Psoas muscle (tissue), 8 donors: ENCODE measurements around the gene ZHX3. TPM values are rescaled to one million over a fixed set of nuclear protein-coding genes. Genes with fewer than 3 reads are reported as not detected.

Source experiments
- ATAC-seq, 4 donors: fragments of 200-7000 bp; cut with Tn5 transposase; one replicate each; pipeline ENCODE4 v1.9.1; 2020; ENCODE audit warnings: moderate library complexity in 3 of 4, mild to moderate bottlenecking in 2 of 4
- DNase-seq, 2 donors: peaks; one replicate each; pipeline ENCODE4 v3.0.0-alpha.2; 2020
- H3K27ac ChIP-seq: fragments of 200-600 bp; one replicate; pipeline ENCODE4 v1.8.0; 2022
- H3K27me3 ChIP-seq, 3 donors: fragments of 200-600 bp in 1 of 3; one replicate each; pipeline versions ENCODE4 v1.6.1 to v1.8.0; 2013 to 2022; ENCODE audit warnings: low read length in 2 of 3, mild to moderate bottlenecking in 2 of 3, moderate library complexity in 1 of 3; ENCODE audit not compliant: insufficient read depth in 3 of 3
- H3K36me3 ChIP-seq, 2 donors: fragments of 200-600 bp in 1 of 2; one replicate each; pipeline versions ENCODE4 v1.6.1 to v1.8.0; 2013 to 2022; ENCODE audit warnings: low read depth in 1 of 2, mild to moderate bottlenecking in 1 of 2, moderate library complexity in 1 of 2; ENCODE audit not compliant: insufficient read depth in 1 of 2
- H3K4me1 ChIP-seq: fragments of 200-600 bp; one replicate; pipeline ENCODE4 v1.8.0; 2022
- H3K4me3 ChIP-seq: fragments of 200-600 bp; one replicate; pipeline ENCODE4 v1.8.0; 2022; ENCODE audit warnings: mild to moderate bottlenecking
- H3K9me3 ChIP-seq: fragments of 200-600 bp; one replicate; pipeline ENCODE4 v1.8.0; 2022
- WGBS, 3 donors: extraction: QIAGEN DNeasy Blood & Tissue Kit; methylation state at CpG; one replicate each; pipeline versions ENCODE4 v1.1.6 to v1.1.7; 2013; 5-methylcytosine and 5-hydroxymethylcytosine counted together
- intact Hi-C, 2 donors: fragments of 100-400 bp; cut with DNase I; formaldehyde crosslinking; loops; one replicate each; pipeline versions ENCODE4 v1.11.0 to v1.14.2; 2022
- polyA plus RNA-seq, 3 donors: library from polyadenylated mRNA; stranded (reverse); fragments of 200-250 nt; gene quantifications; one replicate each; pipeline ENCODE4 v1.2.3, GENCODE V29; 2013
- total RNA-seq, 4 donors: library from RNA; stranded (reverse); fragmentation: NEBNext Ultra II Directional in 2 of 4; extraction: Animal tissue kit (Norgen Biotek cat#: 25700) in 2 of 4; gene quantifications; one replicate each; pipeline versions ENCODE4 v1.2.1 to v1.2.4, GENCODE V29; 2021 to 2023
- TF ChIP-seq, protein P1 (sequence below): fragments of 200-600 bp; IDR thresholded peaks from one replicate; pipeline ENCODE4 v1.8.0; 2022; ENCODE audit warnings: antibody characterized with exemption
- donor health status: healthy with polysubstance abuse.
- donor health status: DM: no; HTN: no; CAD: no; lungs with moderate emphysema.
- donor health status: Bipolar disorder and iron deficiency.
- donor health status: healthy.
- donor health status: DM: yes; HTN: yes; CAD: no.
- donor health status: DM: no; HTN: no; CAD: no.
- donor health status: DM: no; HTN: no; CAD: no.
- donor health status: DM: yes; HTN: yes; CAD: no.

ZHX3 gene
- total and polyA plus RNA-seq, 7 donors: 7.0 to 47.7 (median 39.6) TPM

DNA sequence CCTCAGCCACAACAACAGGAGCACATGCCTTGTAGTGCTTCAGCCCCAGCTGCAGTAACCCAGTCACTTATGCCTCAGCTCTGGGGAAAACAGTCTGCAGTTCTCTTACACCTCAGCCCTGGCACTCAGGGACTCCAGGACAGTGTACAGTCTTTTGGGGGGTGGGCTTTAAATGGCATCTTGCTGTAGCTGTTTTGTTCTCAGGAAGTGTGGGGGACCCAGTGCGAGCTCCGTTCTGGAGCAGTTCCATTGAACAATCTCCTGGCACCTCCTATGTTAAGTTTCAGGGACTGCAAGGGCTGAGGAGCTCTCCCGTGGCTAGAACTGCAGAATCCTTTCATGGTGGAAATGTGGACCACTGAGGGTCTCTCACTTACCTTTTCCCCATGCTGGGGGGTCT, 125.0 kb downstream of the ZHX3 start:
- peaks cover 7% of the 10 kb centered on the region for H3K4me1 ChIP-seq
- no peak overlapping the region for H3K4me3 ChIP-seq
- 93 to 96% (median 96%) methylated on average over 3 of the region's 3 CpGs for WGBS, 3 donors
- ATAC-seq: peak in 1 of 4 donors; percentile 25
- TF ChIP-seq, protein P1, sequence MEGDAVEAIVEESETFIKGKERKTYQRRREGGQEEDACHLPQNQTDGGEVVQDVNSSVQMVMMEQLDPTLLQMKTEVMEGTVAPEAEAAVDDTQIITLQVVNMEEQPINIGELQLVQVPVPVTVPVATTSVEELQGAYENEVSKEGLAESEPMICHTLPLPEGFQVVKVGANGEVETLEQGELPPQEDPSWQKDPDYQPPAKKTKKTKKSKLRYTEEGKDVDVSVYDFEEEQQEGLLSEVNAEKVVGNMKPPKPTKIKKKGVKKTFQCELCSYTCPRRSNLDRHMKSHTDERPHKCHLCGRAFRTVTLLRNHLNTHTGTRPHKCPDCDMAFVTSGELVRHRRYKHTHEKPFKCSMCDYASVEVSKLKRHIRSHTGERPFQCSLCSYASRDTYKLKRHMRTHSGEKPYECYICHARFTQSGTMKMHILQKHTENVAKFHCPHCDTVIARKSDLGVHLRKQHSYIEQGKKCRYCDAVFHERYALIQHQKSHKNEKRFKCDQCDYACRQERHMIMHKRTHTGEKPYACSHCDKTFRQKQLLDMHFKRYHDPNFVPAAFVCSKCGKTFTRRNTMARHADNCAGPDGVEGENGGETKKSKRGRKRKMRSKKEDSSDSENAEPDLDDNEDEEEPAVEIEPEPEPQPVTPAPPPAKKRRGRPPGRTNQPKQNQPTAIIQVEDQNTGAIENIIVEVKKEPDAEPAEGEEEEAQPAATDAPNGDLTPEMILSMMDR: no peak
- no peaks in the 10 kb centered on the region for H3K36me3 ChIP-seq
- no peaks in the 10 kb centered on the region for H3K27me3 ChIP-seq
- no peak overlapping the region for H3K27ac ChIP-seq
- intact Hi-C loops: no loop called here
- peaks cover 9% of the 10 kb centered on the region for H3K9me3 ChIP-seq
- no peak for DNase-seq

DNA sequence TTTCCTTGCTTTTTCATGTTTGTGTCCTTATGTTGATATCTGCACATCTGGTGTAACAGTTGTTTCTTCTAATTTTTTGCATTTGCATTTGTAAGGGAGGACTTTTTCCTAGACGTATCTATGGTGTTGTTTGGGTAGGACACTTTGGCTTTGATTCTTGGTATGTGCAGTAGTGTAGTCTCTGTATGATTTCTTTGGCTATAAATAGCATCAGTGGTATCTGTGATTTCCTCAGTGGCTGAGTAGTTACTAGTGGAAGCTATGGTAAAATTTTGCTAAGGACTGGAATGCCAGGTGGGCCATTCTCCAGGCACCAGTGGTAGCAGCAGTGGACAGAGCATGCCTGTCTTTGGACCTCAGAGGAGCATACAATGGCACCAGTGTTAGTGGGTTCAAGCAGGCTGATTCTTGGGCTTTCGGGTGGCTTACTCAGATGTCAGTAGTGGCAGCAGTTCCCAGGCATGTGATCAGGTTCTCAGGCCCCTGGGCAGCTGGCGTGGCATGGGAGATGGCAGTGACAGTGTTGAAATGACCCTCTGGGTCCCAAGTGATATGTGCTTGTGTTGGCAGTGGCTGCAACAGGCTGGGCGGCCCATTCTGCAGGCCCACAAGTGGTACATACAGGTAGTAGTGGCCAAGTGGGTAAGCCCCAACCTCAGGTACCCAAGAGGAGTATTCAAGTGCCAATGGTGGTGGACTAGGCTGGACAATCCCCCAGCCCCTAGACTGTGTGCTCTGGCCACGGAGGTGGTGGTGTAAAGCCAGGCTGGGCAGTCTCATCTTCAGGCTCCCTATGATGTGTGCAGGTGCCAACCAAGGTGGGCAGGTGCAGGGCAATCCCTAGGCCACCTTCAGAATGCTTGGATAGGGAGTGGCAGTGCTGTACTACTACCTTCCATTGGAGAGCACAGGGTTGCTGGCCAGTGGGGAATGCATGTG, 125.7 kb downstream of the ZHX3 start:
- H3K27ac ChIP-seq: peak overlapping the region; percentile 68
- H3K9me3 ChIP-seq: peaks cover 12% of the 10 kb centered on the region
- intact Hi-C loops: no loop called here
- TF ChIP-seq, protein P1: no peak
- H3K4me1 ChIP-seq: peaks cover 7% of the 10 kb centered on the region
- H3K27me3 ChIP-seq: no peaks in the 10 kb centered on the region
- DNase-seq (no peak), ATAC-seq (peak; percentile 74 to 88 (median 84))
- no peaks in the 10 kb centered on the region for H3K36me3 ChIP-seq
- WGBS, 3 donors: 48 to 77% (median 49%) methylated on average over 5 of the region's 5 CpGs
- H3K4me3 ChIP-seq: no peak overlapping the region

DNA sequence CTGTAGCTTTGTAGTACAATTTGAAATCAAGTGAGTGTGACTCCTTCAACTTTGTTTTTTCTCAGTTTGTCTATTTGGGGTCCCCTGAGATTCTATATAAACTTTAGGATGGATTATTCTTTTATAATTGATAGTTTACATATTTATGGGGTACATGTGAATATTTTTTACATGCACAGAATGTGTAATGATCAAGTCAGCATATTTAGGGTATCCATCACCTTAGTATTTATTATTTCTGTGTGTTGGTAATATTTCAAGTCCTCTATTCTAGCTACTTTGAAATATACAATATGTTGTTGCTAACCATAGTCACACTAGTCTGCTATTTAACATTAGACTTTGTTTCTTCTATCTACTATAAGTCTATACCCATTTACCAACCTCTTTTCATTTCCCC, 129.9 kb downstream of the ZHX3 start:
- H3K9me3 ChIP-seq: peaks cover 7% of the 10 kb centered on the region
- H3K4me3 ChIP-seq: no peak overlapping the region
- peaks cover 0 to 15% of the 10 kb centered on the region in 2 donors for H3K36me3 ChIP-seq
- intact Hi-C loops: no loop called here
- no peak overlapping the region for H3K27ac ChIP-seq
- TF ChIP-seq, protein P1: no peak
- ATAC-seq (no peak), DNase-seq (no peak)
- no peaks in the 10 kb centered on the region for H3K27me3 ChIP-seq
- peaks cover 21% of the 10 kb centered on the region for H3K4me1 ChIP-seq

DNA sequence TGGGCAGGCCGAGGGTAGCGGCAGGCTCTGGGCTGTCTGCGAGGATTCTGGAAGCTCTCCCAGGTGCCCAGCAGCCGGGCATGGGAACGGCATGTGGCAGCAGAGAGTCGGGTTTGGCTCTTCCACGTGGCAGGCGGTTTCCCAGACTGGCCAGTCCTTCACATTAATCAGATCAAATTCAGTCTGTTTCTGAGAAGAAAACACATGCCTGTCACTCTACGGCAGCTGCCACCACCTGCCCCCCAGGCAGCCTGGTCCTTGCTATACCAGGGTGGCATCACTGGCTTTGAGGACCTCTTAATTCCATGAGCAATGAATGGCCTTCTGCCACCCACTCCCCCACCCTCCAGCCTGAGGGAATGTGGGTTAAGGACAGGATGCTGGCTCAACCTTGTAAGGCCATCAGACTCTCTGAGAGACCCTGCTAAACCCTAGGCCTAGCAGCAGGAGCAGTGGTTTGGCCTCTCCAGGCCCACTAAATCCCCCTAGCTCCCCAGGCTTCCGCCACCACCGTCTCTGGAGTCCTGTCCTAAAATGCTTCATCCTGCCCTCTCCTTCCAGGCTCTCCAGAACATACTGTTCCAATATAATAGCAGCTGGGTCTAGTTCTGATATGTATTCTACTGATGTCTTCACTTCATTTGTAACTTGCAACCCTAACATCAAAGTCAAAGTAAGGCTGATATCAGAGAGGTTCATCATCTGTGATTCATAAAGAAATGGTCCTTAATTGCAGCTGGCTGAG, 132.3 kb downstream of the ZHX3 start:
- Histone ChIP-seq H3K36me3 (peaks cover 0 to 31% of the 10 kb centered on the region in 2 donors), H3K4me3 (no peak overlapping the region), H3K4me1 (peaks cover 16% of the 10 kb centered on the region), H3K27ac (peak overlapping the region; percentile 67), H3K27me3 (no peaks in the 10 kb centered on the region), H3K9me3 (peaks cover 7% of the 10 kb centered on the region)
- peak; percentile 89 to 93 (median 92) for ATAC-seq
- DNase-seq: peak; percentile 47 to 78
- intact Hi-C loops: no loop called here
- WGBS, 3 donors: 33 to 42% (median 42%) methylated on average over 11 of the region's 11 CpGs
- TF ChIP-seq, protein P1: peak; percentile 49
